GM19043 (cell line): ENCODE data around the gene SEPTIN8.
"Not testable (repeated sequence)": the region's sequence is repeated elsewhere in the genome, so short reads cannot be mapped to it uniquely, and the experiment has no call there.

ENCODE experiments used
- ATAC-seq: cut with Tn5 transposase; IDR thresholded peaks from one replicate; pipeline ENCODE4 v1.9.1; 2021; ENCODE audit warnings: low read depth; ENCODE audit not compliant: unreplicated experiment

Gene SEPTIN8

GRCh38 chr5:132812781-132813598 is 36.0 kb upstream of the SEPTIN8 start, which contains the start of gene SOWAHA:
TSS of gene SOWAHA (plus strand) at chr5:132813302. CDS start at chr5:132813622, 320 bp downstream.
- no peak for ATAC-seq

GRCh38 chr5:132812123-132812765 is 35.2 kb upstream of the SEPTIN8 start:
- ATAC-seq: no peak

DNA sequence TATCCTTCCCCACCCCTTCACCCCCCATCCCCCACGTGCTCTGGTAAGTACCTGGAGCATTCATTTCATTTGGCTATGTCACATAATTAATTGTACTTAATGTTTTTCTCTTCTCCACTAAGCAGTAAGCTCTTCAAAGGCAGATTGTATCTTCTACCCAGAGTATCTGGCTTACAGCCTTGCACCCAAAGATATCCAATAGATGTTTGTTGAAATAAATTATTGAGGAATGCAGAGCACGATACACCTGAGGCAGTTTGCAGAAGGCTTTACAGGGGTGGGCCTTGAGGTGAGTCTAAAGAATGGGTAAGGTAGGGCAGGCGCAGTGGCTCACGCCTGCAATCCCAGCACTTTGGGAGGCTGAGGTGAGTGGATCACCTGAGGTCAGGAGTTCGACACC is 33.6 kb upstream of the SEPTIN8 start:
- ATAC-seq: no peak

GRCh38 chr5:132808866-132809265 is 31.8 kb upstream of the SEPTIN8 start:
- ATAC-seq: no peak

DNA sequence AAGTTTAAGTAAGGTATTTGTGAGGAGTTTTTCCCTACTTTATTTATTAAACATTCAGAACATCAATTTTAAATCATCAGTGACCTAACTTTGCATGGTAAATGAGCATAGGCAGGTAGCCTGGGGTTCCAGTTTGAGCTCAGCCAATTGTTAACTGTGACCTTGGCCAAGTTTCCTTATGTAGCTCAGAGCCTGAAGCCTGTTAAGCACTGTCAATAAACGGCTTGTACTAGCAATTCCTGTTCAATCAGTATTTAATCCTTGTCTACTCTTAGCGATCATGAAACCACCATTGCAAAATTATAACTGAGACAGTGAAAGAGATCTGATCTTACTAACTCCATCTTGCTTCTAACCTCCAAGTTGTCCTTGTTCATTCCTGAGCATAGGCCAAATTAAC is 31.4 kb upstream of the SEPTIN8 start:
- ATAC-seq: no peak

DNA sequence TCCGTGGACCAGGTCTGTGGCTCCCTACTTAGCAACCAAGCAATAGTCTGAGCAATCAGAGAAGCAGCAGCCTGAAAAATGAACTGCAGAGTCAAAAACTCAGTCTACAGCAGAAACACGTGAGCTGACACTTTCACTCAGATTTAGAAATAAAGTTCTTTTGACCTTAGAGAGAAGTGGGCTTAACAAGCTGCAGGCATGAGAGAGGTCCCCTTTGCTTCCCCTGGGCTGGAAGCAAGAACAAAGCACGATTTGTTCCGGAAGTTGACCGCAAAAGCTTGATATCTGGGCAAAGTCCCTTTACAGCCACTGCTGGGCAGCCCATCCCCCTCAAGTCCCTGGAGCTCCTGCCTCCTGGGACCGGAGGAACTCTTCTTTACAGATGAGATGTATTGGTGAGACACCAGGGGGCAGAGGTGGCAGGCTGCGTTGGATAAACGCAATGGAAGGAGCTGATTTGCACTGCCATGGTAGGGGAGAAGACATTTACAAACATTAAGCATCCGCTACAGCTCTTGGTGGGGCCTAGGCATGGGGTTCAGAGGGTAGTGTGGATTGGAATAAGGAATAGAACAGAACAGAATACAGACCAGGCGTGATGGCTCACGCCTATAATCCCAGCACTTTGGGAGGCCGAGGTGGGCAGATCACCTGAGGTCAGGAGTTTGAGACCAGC is 30.3 kb upstream of the SEPTIN8 start:
- ATAC-seq: no peak

DNA sequence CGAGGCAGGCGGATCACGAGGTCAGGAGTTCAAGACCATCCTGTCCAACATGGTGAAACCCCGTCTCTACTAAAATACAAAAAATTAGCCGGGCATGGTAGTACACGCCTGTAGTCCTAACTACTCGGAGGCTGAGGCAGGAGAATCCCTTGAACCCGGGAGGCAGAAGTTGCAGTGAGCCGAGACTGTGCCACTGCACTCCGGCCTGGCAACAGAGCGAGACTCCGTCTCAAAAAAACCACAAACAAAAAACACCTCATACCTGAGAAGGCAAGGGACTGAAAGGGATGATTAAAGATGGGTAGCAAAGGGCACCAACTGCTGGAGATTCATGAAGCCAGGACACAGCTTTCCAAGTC is 29.7 kb upstream of the SEPTIN8 start:
- not testable (repeated sequence) for ATAC-seq

DNA sequence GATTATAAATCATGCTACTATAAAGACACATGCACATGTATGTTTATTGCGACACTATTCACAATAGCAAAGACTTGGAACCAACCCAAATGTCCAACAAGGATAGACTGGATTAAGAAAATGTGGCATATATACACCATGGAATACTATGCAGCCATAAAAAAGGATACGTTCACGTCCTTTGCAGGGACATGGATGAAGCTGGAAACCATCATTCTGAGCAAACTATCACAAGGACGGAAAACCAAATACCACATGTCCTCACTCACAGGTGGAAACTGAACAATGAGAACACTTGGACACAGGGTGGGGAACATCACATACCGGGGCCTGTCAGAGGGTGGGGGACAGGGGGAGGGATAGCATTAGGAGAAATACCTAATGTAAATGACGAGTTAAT is 28.8 kb upstream of the SEPTIN8 start:
- not testable (repeated sequence) for ATAC-seq

GRCh38 chr5:132804219-132804618 is 27.2 kb upstream of the SEPTIN8 start:
- ATAC-seq: not testable (repeated sequence)

DNA sequence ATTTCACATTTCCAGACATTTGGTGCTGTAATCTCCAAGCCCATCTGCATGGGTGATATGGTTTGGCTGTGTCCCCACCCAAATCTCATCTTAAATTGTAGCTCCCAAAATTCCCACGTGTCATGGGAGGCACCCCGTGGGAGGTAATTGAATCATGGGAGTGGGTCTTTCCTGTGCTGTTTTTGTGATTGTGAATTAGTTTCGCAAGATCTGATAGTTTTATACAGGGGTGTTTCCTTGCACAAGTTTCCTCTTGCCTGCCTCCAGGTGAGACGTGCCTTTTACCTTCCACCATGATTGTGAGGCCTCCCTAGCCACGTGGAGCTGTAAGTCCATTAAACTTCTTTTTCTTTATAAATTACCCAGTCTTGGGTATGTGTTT is 25.6 kb upstream of the SEPTIN8 start:
- not testable (repeated sequence) for ATAC-seq

- no peak for ATAC-seq
These were observed 25.1 kb upstream of the SEPTIN8 start for GRCh38 chr5:132802044-132802684.

GRCh38 chr5:132800545-132800944 is 23.5 kb upstream of the SEPTIN8 start:
- no peak for ATAC-seq

DNA sequence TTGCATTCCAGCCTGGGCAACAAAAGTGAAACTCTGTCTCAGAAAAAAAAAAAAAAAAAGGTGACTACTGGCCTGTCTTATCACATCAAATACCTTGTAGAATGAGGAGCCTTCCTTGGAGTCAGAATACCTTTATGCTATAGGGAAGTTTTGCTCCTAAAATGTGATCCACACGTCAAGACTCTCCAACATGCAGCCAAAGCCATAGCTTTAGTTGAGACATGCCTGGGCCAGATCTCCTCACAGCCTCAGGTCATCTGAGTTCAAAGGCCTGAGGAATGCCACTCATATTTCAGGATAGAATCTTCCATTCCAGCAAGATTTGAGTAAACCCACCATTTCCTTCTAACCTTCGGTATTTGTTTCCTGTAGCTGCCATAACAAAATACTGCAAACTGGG is 22.4 kb upstream of the SEPTIN8 start:
- no peak for ATAC-seq

GRCh38 chr5:132797651-132798050 is 20.6 kb upstream of the SEPTIN8 start:
- no peak for ATAC-seq

DNA sequence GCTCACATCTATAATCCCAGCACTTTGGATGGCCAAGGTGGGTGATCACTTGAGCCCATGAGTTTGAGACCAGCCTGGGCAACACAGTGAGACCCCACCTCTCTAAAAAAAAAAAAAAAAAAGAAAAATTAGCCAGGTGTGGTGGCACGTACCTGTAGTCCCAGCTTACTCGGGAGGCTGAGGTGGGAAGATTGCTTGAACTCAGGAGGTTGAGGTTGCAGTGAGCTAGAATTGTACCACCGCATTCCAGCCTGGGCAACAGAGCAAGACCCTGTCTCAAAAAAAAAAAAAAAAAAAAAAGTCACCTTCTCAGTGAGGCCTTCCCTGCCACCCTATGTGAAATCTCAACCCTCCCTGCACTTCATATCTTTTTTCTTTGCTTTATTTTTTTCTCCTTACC is 14.0 kb upstream of the SEPTIN8 start:
- no peak for ATAC-seq

DNA sequence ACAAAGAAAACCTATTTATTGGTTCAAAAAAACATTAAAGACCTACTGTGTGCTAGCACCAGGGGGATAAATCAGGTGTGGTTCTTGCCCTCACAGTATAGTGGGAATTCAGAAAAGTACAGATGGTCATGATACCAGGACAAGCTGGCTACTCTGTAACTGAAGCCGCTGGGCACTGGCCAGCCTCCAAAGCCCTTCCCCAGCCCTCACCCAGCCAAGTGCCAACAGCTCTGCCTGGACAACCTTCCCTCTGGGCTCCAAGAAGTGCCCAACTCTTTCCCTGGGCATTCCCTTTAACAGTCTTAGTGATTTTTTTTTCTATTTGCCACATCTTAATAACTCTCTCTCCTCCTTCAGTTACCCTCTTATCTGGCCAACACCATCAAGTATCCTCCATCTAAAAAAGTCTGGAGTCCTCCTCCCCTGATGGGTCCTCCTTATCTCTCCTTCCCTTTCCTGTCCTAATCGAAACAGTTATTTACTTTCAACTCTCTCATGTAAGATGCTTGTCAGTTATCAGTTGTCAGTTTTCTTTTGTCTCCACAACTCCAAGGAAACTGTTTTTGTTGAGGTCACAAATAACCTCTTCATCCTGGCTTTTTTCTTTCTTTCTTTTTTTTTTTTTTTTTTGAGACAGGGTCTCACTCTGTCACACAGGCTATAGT is 13.3 kb upstream of the SEPTIN8 start:
- ATAC-seq: no peak

- ATAC-seq: no peak
These were observed 12.2 kb upstream of the SEPTIN8 start for GRCh38 chr5:132788990-132789886.

GRCh38 chr5:132788508-132788907 is 11.5 kb upstream of the SEPTIN8 start:
- ATAC-seq: no peak

- ATAC-seq: no peak
These were observed 10.0 kb upstream of the SEPTIN8 start for GRCh38 chr5:132787076-132787475.

- no peak for ATAC-seq
These were observed 8.8 kb upstream of the SEPTIN8 start for GRCh38 chr5:132785864-132786263.
